SK-N-SH treated with all-trans-retinoic acid at 6 μM for 48 hours (cell line): ENCODE results near the gene TPP2.
A peak's percentile ranks its signal among the peaks of the same experiment; 100 is the strongest.

Source experiments
- ATAC-seq: fragments of 200-7000 bp; cut with Tn5 transposase; 3 replicates; pipeline ENCODE4 v1.9.1; 2020; ENCODE audit warnings: mild to moderate bottlenecking, moderate library complexity
- ARNTL ChIP-seq: fragments of 450-650 bp; formaldehyde crosslinking; IDR thresholded peaks from 2 replicates; pipeline ENCODE4 v1.5.0; 2020; ENCODE audit warnings: low read depth, mild to moderate bottlenecking, moderate library complexity, borderline replicate concordance
- CREB5 ChIP-seq: fragments of 250-450 bp; sonication (Bioruptor Pico); IDR thresholded peaks from 2 replicates; pipeline ENCODE4 v1.5.1; 2020; ENCODE audit warnings: low read depth, mild to moderate bottlenecking, moderate library complexity
- CSRNP3 ChIP-seq: fragments of 250-450 bp; sonication (Bioruptor Pico); IDR thresholded peaks from 2 replicates; pipeline ENCODE4 v1.5.1; 2021; ENCODE audit warnings: mild to moderate bottlenecking, moderate library complexity
- ESRRG ChIP-seq: fragments of 250-450 bp; sonication (Bioruptor Pico); IDR thresholded peaks from 2 replicates; pipeline ENCODE4 v1.6.1; 2021; ENCODE audit warnings: mild to moderate bottlenecking
- GLIS3 ChIP-seq: fragments of 250-450 bp; sonication (Bioruptor Pico); IDR thresholded peaks from 2 replicates; pipeline ENCODE4 v1.5.0; 2020; ENCODE audit warnings: mild to moderate bottlenecking, moderate library complexity
- PATZ1 ChIP-seq: fragments of 250-450 bp; sonication (Bioruptor Pico); IDR thresholded peaks from 2 replicates; pipeline ENCODE4 v1.8.0; 2020; ENCODE audit warnings: mild to moderate bottlenecking, moderate library complexity, borderline replicate concordance
- POU6F1 ChIP-seq: fragments of 250-450 bp; sonication (Bioruptor Pico); IDR thresholded peaks from 2 replicates; pipeline ENCODE4 v1.8.0; 2021; ENCODE audit warnings: low read depth, mild to moderate bottlenecking, moderate library complexity, borderline replicate concordance
- PPARA ChIP-seq: fragments of 250-450 bp; sonication (Bioruptor Pico); IDR thresholded peaks from 2 replicates; pipeline ENCODE4 v1.5.0; 2020; ENCODE audit warnings: mild to moderate bottlenecking, borderline replicate concordance
- RARB ChIP-seq: fragments of 250-450 bp; sonication (Bioruptor Pico); IDR thresholded peaks from 2 replicates; pipeline ENCODE4 v1.8.0; 2021; ENCODE audit warnings: mild to moderate bottlenecking, moderate library complexity
- TCF4 ChIP-seq: fragments of 250-450 bp; sonication (Bioruptor Pico); IDR thresholded peaks from 2 replicates; pipeline ENCODE4 v1.8.0; 2021; ENCODE audit warnings: mild to moderate bottlenecking, moderate library complexity, borderline replicate concordance
- TOX ChIP-seq: fragments of 250-450 bp; sonication (Bioruptor Pico); IDR thresholded peaks from 2 replicates; pipeline ENCODE4 v1.8.0; 2021; ENCODE audit warnings: mild to moderate bottlenecking, moderate library complexity, borderline replicate concordance
- TSHZ2 ChIP-seq: fragments of 250-450 bp; sonication (Bioruptor Pico); IDR thresholded peaks from 2 replicates; pipeline ENCODE4 v1.5.0; 2020; ENCODE audit warnings: mild to moderate bottlenecking, moderate library complexity
- ZC3H10 ChIP-seq: fragments of 250-450 bp; sonication (Bioruptor Pico); IDR thresholded peaks from 2 replicates; pipeline ENCODE4 v1.5.1; 2021; ENCODE audit warnings: mild to moderate bottlenecking, moderate library complexity
- ZFP3 ChIP-seq: fragments of 250-450 bp; sonication (Bioruptor Pico); IDR thresholded peaks from 2 replicates; pipeline ENCODE4 v1.5.0; 2020; ENCODE audit warnings: mild to moderate bottlenecking, moderate library complexity
- ZFP30 ChIP-seq: fragments of 450-650 bp; formaldehyde crosslinking; IDR thresholded peaks from 2 replicates; pipeline ENCODE4 v1.5.0; 2022; ENCODE audit warnings: mild to moderate bottlenecking, moderate library complexity
- ZNF565 ChIP-seq: fragments of 450-650 bp; formaldehyde crosslinking; conservative IDR thresholded peaks from 2 replicates; pipeline ENCODE4 v1.5.0; 2020; ENCODE audit warnings: low read depth, mild to moderate bottlenecking, moderate library complexity
- ZNF70 ChIP-seq: fragments of 450-650 bp; formaldehyde crosslinking; IDR thresholded peaks from 2 replicates; pipeline ENCODE4 v1.5.0; 2020; ENCODE audit warnings: mild to moderate bottlenecking, moderate library complexity
- ZNF8 ChIP-seq: fragments of 450-650 bp; formaldehyde crosslinking; IDR thresholded peaks from 2 replicates; pipeline ENCODE4 v1.5.0; 2020; ENCODE audit warnings: mild to moderate bottlenecking, moderate library complexity

The TPP2 gene

GRCh38 chr13:102700088-102701031, 103.6 kb downstream of the TPP2 start:
- no peak for TF ChIP-seq ZFP30 (CRISPR knock-in tag)
- no peak for TF ChIP-seq POU6F1 (CRISPR knock-in tag)
- TF ChIP-seq CREB5 (CRISPR knock-in tag) = no peak
- no peak for TF ChIP-seq ZNF565 (CRISPR knock-in tag)
- no peak for TF ChIP-seq PATZ1
- no peak for TF ChIP-seq ZNF70
- no peak for TF ChIP-seq ARNTL
- no peak for TF ChIP-seq PPARA
- TF ChIP-seq ZFP3 (CRISPR knock-in tag) = no peak
- no peak for TF ChIP-seq ESRRG
- TF ChIP-seq GLIS3 (CRISPR knock-in tag) = no peak
- TF ChIP-seq CSRNP3 (CRISPR knock-in tag) = no peak
- peak; percentile 74 for ATAC-seq

- TF ChIP-seq ZC3H10 (CRISPR knock-in tag) (no peak), RARB (no peak), POU6F1 (CRISPR knock-in tag) (no peak), GLIS3 (CRISPR knock-in tag) (no peak), TCF4 (CRISPR knock-in tag) (no peak), CSRNP3 (CRISPR knock-in tag) (no peak), TOX (CRISPR knock-in tag) (no peak), ZNF8 (no peak), PATZ1 (no peak), CREB5 (CRISPR knock-in tag) (no peak), TSHZ2 (CRISPR knock-in tag) (no peak), ESRRG (no peak), PPARA (no peak), ARNTL (no peak)
- no peak for ATAC-seq
Measured at GRCh38 chr13:102701331-102701730, 104.5 kb downstream of the TPP2 start.
